HCT116 (cell line): Measurements from ENCODE around the gene C4orf50.

Experiments
- CBX3 ChIP-seq: IDR thresholded peaks from 2 replicates; pipeline ENCODE4 v1.6.1; 2012; ENCODE audit warnings: low read depth
- CEBPB ChIP-seq: IDR thresholded peaks from 2 replicates; pipeline ENCODE4 v1.6.1; 2012; ENCODE audit warnings: low read depth
- CTCF ChIP-seq, 3 experiments: fragments of 200-600 bp in 1 of 3; sonication (generic) in 1 of 3; IDR thresholded peaks in 2 of 3; conservative IDR thresholded peaks in 1 of 3; 2 replicates each; pipeline ENCODE4 v1.5.1; 2012 to 2017; ENCODE audit warnings: low read depth in 2 of 3, low read length in 2 of 3, antibody characterized with exemption in 1 of 3, borderline replicate concordance in 1 of 3, control low read depth in 1 of 3, mild to moderate bottlenecking in 1 of 3, mixed read lengths in 1 of 3, mixed run types in 1 of 3, moderate library complexity in 1 of 3; ENCODE audit not compliant: insufficient read depth in 1 of 3
- EZH2phosphoT487 ChIP-seq: fragments of 200-600 bp; IDR thresholded peaks from 2 replicates; pipeline ENCODE4 v1.6.1; 2018; ENCODE audit warnings: antibody characterized with exemption, borderline replicate concordance
- JUND ChIP-seq: IDR thresholded peaks from 2 replicates; pipeline ENCODE4 v1.6.1; 2012
- MAX ChIP-seq: IDR thresholded peaks from 2 replicates; pipeline ENCODE4 v1.6.1; 2012
- POLR2A ChIP-seq: IDR thresholded peaks from 2 replicates; pipeline ENCODE4 v1.7.0; 2011; ENCODE audit warnings: borderline replicate concordance; ENCODE audit not compliant: insufficient read depth, insufficient read length; ENCODE audit errors: extremely low read depth
- REST ChIP-seq: IDR thresholded peaks from 2 replicates; pipeline ENCODE4 v1.6.1; 2012; ENCODE audit warnings: low read depth
- YY1 ChIP-seq: IDR thresholded peaks from 2 replicates; pipeline ENCODE4 v1.6.1; 2011; ENCODE audit warnings: low read length, low read depth, moderate library complexity, mild to moderate bottlenecking; ENCODE audit not compliant: insufficient replicate concordance; ENCODE audit errors: extremely low read depth
- ZNF274 ChIP-seq: fragments of 200-500 bp; sonication (Bioruptor generic); IDR thresholded peaks from 2 replicates; pipeline ENCODE4 v1.6.1; 2014; ENCODE audit warnings: mild to moderate bottlenecking, low read depth, low read length, inconsistent platforms

- TF ChIP-seq CTCF (IDR thresholded peaks at IDR 0.05 in 2 of 3, conservative IDR thresholded peaks at IDR 0.05 in 1 of 3; ENCODE audit: borderline replicate concordance in 1 of 3, insufficient read depth in 1 of 3, low read depth in 2 of 3, low read length in 2 of 3) (no peak), POLR2A (no peak), CEBPB (no peak), REST (no peak), CBX3 (no peak), ZNF274 (no peak), JUND (no peak), EZH2phosphoT487 (no peak), YY1 (no peak), MAX (no peak)
These were observed 161.0 kb downstream of the C4orf50 start for GRCh38 chr4:5857199-5857598.
